NCI-H2029 treated with DMSO at 0.1 percent for 48 hours (cell line): ENCODE measurements around the gene MBD3L4.
A peak's percentile ranks its signal among the peaks of the same experiment; 100 is the strongest.
"Not testable (repeated sequence)": the region's sequence is repeated elsewhere in the genome, so short reads cannot be mapped to it uniquely, and the experiment has no call there.

Experiments
- DNase-seq: peaks from one replicate; lab custom pipeline; 2025; lab: John Stamatoyannopoulos, UW

Gene MBD3L4

DNA sequence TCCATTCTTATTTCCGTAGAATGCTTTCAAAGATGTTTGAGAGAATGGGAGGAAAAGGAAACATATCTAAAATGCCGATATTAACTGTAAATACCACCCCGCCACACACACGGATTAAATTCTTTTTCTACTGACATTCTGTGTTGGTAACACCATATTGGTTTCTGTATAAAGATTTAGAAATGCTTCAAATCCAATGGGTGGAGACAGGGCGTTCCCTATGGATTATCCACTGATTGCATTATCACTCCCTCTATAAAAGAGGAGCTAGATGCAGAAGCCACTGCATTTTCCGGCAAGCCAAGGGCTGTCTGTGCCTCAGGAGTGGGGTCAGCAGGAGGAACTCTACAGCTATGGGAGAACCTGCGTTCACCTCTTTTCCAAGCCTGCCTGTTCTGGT is 9.0 kb upstream of the MBD3L4 start, which contains the start of gene MBD3L2:
Gene MBD3L2 (plus strand): TSS at position 301 of the 400 bp plus-strand sequence. CDS start 53 bp downstream, at position 354.
- DNase-seq, result not testable (repeated sequence)

GRCh38 chr19:7041563-7041962 is 1.6 kb upstream of the MBD3L4 start:
- not testable (repeated sequence) for DNase-seq

GRCh38 chr19:7030278-7030677 is 9.7 kb downstream of the MBD3L4 start, which contains the start of gene MBD3L5:
TSS of gene MBD3L5 (plus strand) at chr19:7030578. CDS start at chr19:7030612, 34 bp downstream.
- not testable (repeated sequence) for DNase-seq

- DNase-seq, result not testable (repeated sequence)
These were observed 11.2 kb downstream of the MBD3L4 start for GRCh38 chr19:7028790-7029189.

DNA sequence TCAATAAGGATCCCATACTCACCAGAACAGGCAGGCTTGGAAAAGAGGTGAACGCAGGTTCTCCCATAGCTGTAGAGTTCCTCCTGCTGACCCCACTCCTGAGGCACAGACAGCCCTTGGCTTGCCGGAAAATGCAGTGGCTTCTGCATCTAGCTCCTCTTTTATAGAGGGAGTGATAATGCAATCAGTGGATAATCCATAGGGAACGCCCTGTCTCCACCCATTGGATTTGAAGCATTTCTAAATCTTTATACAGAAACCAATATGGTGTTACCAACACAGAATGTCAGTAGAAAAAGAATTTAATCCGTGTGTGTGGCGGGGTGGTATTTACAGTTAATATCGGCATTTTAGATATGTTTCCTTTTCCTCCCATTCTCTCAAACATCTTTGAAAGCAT is 18.6 kb downstream of the MBD3L4 start, which contains the start of gene MBD3L2B:
Gene MBD3L2B (minus strand): TSS at position 101 of the 400 bp plus-strand sequence. CDS start 34 bp downstream, at position 67.
- DNase-seq, result not testable (repeated sequence)

GRCh38 chr19:7018828-7019227 is 21.2 kb downstream of the MBD3L4 start:
- no peak for DNase-seq

GRCh38 chr19:7013678-7014077 is 26.3 kb downstream of the MBD3L4 start:
- no peak for DNase-seq

DNA sequence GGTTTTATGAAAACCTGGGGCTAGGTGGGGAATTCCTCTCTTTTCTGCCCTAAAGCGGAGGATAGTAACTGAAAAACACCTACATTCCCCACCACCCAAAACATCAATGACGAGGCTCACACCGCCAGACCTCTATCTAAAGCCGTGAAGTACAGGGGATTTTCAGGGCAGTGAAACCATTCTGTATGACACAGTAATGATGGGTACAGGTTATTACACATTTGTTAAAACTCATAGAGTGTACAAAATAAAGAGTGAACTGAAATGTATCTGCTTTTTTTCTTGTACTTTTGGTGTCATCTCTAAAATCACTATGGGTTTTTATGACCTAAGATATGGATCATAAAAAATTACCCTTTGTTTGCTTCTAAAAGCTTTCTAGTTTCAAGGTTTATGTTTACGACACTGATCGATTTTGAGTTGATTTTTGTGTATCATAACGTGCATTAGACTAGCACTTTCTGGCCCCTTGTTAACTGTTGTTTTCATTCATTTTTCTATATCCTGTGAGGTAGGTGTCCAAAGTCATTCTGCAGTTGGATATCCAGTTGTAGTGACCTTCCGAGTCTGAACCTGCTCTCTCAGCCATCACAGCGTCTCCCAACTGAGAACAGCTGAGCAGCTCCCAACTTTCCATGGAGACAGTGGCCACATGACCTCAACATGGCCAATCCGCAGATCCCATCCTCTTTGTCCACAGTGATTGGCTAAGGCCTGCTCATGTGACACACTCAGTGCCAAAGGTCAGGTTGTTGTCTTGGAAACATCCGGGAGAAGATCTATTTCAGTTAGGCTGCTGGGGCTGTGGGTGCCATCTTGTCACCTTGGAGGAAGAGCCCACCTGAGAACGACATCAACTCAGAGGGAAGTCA is 29.0 kb downstream of the MBD3L4 start:
- no peak for DNase-seq

GRCh38 chr19:7007859-7008258 is 32.1 kb downstream of the MBD3L4 start:
- DNase-seq, result no peak

DNA sequence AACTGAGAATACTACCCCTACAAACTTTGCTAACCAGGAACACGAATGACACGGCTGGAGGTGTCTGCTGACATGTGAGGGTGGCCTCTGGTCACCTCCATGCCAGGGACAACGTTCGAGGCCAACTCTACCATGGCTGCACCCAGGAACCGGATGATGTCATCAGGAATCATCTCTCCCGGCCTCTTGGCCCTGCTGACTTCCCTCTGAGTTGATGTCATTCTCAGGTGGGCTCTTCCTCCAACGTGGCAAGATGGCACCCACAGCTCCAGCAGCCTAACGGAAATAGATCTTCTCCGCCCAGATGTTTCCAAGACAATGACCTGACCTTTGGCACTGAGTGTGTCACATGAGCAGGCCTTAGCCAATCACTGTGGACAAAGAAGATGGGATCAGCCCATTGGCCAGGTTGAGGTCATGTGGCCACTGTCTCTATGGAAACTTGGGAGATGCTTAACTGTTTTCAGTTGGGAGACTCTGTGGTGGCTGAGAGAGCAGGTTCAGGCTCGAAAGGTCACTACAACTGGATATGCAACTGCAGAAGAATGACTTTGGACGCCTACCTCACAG is 33.8 kb downstream of the MBD3L4 start:
- DNase-seq, result no peak

- peak; percentile 1 for DNase-seq
These were observed 35.6 kb downstream of the MBD3L4 start for GRCh38 chr19:7004313-7004931.

GRCh38 chr19:7000816-7001215 is 39.2 kb downstream of the MBD3L4 start:
- DNase-seq, result no peak

DNA sequence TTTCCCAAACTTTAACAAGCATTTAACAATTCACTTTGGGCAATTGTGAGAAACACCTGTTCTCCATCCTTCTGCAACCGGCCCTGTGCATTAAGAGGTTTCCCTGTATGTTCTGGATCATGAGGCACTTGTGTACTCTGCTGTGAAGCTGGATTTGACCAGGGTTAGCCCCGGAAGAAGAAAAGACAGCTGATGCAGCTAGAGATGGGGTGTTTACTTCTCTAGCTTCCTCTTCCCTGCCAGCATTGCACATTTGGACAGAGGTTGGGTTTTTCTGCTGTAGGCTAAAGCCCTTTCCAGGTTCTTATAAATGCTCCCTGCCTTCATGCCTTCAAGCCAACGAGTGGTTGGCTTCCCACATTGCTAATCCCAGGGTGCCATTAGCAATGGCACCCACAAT is 39.6 kb downstream of the MBD3L4 start:
- DNase-seq, result no peak

GRCh38 chr19:6999933-7000332 is 40.0 kb downstream of the MBD3L4 start:
- DNase-seq, result no peak

DNA sequence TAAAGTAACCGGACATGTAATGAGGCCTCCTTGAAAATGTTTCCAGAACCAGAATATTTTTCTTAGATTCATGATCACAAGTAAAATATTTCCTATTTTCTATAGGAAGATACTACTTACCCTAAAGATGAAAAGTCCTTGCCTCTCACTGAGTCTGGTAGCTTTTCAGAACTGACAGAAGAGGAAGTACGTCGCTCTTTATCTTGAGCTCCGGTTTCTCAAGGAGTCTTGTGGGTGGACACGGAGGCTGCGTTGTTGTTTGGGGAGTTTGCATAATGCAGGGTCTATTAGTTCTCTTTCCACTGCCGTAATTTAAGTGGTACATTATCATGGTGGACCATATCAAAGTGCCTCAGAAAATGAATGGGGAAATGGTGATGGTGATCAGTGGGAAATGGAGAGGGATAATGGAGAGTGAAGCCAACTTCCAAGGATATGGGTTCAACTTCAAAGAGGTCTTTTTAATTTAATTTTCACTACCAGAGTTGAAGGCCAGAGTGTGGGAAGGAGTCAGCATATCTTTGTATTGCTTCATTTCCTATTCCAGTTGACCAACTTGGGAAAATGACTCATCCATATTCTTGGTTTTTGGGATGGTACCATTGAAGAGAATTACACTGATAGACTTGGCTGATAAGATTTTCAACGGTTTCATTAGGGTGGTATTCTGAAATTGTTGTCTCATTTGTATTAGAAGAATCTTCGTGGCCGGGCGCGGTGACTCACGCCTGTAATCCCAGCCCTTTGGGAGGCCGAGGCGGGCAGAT is 42.1 kb downstream of the MBD3L4 start:
- no peak for DNase-seq

DNA sequence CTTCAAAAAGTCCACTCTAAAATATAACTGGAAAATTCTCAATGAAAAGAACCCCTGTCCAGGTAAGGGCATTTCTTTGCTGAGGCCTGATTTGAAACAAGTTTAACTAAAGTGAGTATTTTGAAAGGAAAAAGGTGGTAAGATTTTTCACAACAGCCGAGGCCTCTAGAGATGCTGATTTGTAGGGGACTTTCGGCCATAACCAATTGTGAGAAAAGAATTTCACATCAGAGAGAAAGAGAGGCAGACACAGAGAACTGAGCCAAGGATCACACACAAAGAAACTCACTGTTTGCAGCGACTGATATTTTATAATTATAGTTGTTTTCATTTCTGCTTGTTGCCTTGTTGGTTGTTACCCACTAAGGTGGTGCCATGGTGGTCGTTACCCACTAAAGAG is 43.2 kb downstream of the MBD3L4 start:
- DNase-seq, result no peak

DNA sequence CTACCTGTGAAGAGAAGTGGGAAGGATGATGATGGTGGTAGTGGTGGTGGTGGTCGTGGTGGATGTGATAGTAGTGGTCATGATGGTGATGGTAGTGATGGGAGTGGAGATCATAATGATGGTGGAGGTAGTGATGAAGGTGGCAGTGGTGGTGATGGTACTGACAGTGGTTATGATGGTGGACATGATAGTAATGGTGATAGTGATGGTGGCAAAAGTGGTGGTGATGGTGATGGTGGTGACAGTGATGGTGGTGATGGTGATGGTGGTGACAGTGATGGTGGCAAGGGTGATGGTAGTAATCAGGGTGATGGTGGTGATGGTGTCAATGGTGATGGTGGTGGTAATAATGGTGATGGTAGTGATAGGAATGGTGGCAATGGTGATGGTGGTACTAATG is 44.9 kb downstream of the MBD3L4 start:
- DNase-seq, result no peak

DNA sequence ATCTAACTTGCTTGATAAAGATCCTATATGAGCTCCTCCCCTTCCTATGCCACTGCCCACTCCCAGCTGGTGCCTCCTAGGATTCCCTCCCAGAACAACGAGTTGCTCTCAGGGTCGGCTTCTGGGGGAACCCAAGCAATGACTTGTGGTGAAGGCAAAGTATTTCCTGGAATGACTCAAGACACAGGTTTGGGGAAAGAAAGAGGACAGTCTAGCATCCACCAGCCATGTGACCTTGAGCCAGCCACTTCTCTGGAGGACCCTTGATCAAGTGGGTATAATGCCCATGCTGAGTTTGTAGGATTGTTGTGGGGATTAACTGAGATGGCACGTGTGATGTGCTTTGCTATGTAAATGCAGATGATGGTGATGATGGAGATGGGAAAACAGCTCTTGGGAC is 51.7 kb downstream of the MBD3L4 start:
- DNase-seq, result no peak

DNA sequence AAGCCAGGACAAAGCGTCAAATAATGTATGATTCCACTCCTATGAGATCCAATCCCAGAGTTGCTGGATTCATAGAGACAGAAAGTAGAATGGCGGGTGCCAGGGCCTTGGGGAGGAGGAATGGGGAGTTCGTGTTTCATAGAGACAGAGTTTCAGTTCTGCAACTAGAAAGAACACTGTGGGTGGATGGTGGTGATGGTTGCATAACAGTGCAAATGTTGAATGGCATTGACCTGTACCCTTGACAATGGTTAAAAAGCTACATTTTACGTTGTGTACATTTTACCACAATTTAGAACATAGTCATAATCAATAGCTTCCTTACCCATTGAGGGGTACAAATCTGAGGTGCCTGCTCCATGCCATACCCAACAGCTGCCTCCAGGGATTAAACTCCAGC is 52.1 kb downstream of the MBD3L4 start:
- no peak for DNase-seq
